K562 (cell line): ENCODE data around the gene PDE11A. TPM values are rescaled to one million over a fixed set of nuclear protein-coding genes. Genes with fewer than 3 reads are reported as not detected.

Experiments
- ATAC-seq: fragments of 200-7000 bp; cut with Tn5 transposase; 3 replicates; pipeline ENCODE4 v1.9.1; 2020; ENCODE audit warnings: moderate library complexity
- BruUV-seq: library from RNA; stranded (reverse); fragments of 400-500 nt; replicated peaks from 2 replicates; lab custom pipeline; 2021; lab: Mats Ljungman, UMichigan
- CTCF ChIA-PET: fragments of 300-600 bp; formaldehyde crosslinking; extraction: SDS; loops from one replicate; lab custom pipeline; 2021; ENCODE audit warnings: low intra/inter-chr PET ratio; lab: Yijun Ruan, JAX
- POLR2A ChIA-PET: fragments of 300-600, 350-650 bp; sonication (Branson Sonifier 250); formaldehyde crosslinking; extraction: SDS; loops from one replicate; lab custom pipeline; 2021; ENCODE audit warnings: antibody characterized with exemption, inconsistent platforms; lab: Yijun Ruan, JAX
- DNase-seq, 4 experiments: peaks; one replicate each; pipeline versions ENCODE4 v3.0.0 to v3.0.0-alpha.2; 2011 to 2018; ENCODE audit warnings: low spot score in 3 of 4, mixed read lengths in 3 of 4; ENCODE audit errors: extremely low read depth in 1 of 4
- FAIRE-seq: peaks from 2 replicates; lab custom pipeline; 2011; peaks lifted over from hg19 to GRCh38; lab: Jason Lieb, UNC
- H2AFZ ChIP-seq: 2 replicates; pipeline ENCODE4 v1.6.0; 2011; ENCODE audit warnings: low read depth, low read length, control low read depth, inconsistent platforms
- H3K27ac ChIP-seq: fragments of 200-600 bp; 3 replicates; pipeline ENCODE4 v1.8.0; 2011; ENCODE audit warnings: low read depth, mild to moderate bottlenecking, control low read depth, inconsistent platforms, low read length, moderate library complexity, mixed read lengths; ENCODE audit errors: extremely low read depth
- H3K27me3 ChIP-seq, 2 experiments: fragments of 300-600 bp in 1 of 2; 2 replicates in 1 of 2; 3 replicates in 1 of 2; pipeline versions ENCODE4 v1.6.0 to v1.8.0; 2011; ENCODE audit warnings: inconsistent platforms in 2 of 2, low read length in 2 of 2, mild to moderate bottlenecking in 1 of 2, mixed read lengths in 1 of 2, moderate library complexity in 1 of 2; ENCODE audit not compliant: control insufficient read depth in 2 of 2, insufficient read depth in 2 of 2
- H3K36me3 ChIP-seq: fragments of 300-600 bp; 3 replicates; pipeline ENCODE4 v1.8.0; 2011; ENCODE audit warnings: mild to moderate bottlenecking, low read length, inconsistent platforms; ENCODE audit not compliant: control insufficient read depth, insufficient read depth
- H3K4me1 ChIP-seq, 2 experiments: fragments of 200-600 bp in 1 of 2; replicated peaks in 1 of 2; 2 replicates in 1 of 2; 3 replicates in 1 of 2; pipeline versions ENCODE4 v1.5.1 to v1.8.0; 2011; ENCODE audit warnings: inconsistent platforms in 2 of 2, low read length in 2 of 2, mild to moderate bottlenecking in 1 of 2, mixed read lengths in 1 of 2, moderate library complexity in 1 of 2; ENCODE audit not compliant: control insufficient read depth in 2 of 2, insufficient read depth in 2 of 2
- H3K4me2 ChIP-seq: 2 replicates; pipeline ENCODE4 v1.6.1; 2011; ENCODE audit warnings: low read length, control low read depth, inconsistent platforms, mixed read lengths; ENCODE audit not compliant: insufficient read depth
- H3K4me3 ChIP-seq: fragments of 200-600 bp; sonication (generic), shearing (Covaris generic); 2 replicates; pipeline ENCODE4 v1.5.1; 2016; ENCODE audit warnings: control low read depth, inconsistent platforms
- H3K79me2 ChIP-seq: fragments of 200-600 bp; 3 replicates; pipeline ENCODE4 v1.8.0; 2011; ENCODE audit warnings: low read length, inconsistent platforms; ENCODE audit not compliant: control insufficient read depth, insufficient read depth
- H3K9ac ChIP-seq, 2 experiments: 2 replicates each; pipeline versions ENCODE4 v1.6.0 to v1.6.1; 2011; ENCODE audit warnings: low read depth in 2 of 2, low read length in 2 of 2, control low read depth in 1 of 2, inconsistent platforms in 1 of 2, mild to moderate bottlenecking in 1 of 2, mixed read lengths in 1 of 2; ENCODE audit not compliant: insufficient read depth in 1 of 2
- H3K9me1 ChIP-seq: one replicate; pipeline ENCODE4 v1.6.0; 2011; ENCODE audit warnings: inconsistent platforms, mild to moderate bottlenecking, low read length, moderate library complexity; ENCODE audit not compliant: control insufficient read depth, insufficient read depth
- H3K9me3 ChIP-seq: replicated peaks from 2 replicates; pipeline ENCODE4 v1.5.1; 2011; ENCODE audit warnings: low read depth, low read length, inconsistent platforms; ENCODE audit not compliant: control insufficient read depth, insufficient read depth
- H4K20me1 ChIP-seq: replicated peaks from 2 replicates; pipeline ENCODE4 v1.6.1; 2011; ENCODE audit warnings: low read length, inconsistent platforms, mixed read lengths; ENCODE audit not compliant: control insufficient read depth, insufficient read depth
- ARHGAP35 ChIP-seq: fragments of 450-650 bp; IDR thresholded peaks from 2 replicates; pipeline ENCODE4 v1.6.1; 2018; ENCODE audit not compliant: partially characterized antibody
- ATF1 ChIP-seq, 2 experiments: fragments of 450-650 bp in 1 of 2; IDR thresholded peaks; 2 replicates each; pipeline ENCODE4 v1.6.1; 2016; ENCODE audit warnings: missing compliant biosample characterization in 1 of 2, missing genetic modification characterization in 1 of 2
- BRF1 ChIP-seq: IDR thresholded peaks from 3 replicates; pipeline ENCODE4 v1.6.1; 2011; ENCODE audit warnings: borderline replicate concordance, mild to moderate bottlenecking; ENCODE audit not compliant: insufficient read length; ENCODE audit errors: extremely low read depth
- C11orf30 ChIP-seq: fragments of 450-650 bp; IDR thresholded peaks from 2 replicates; pipeline ENCODE4 v1.6.1; 2016; ENCODE audit warnings: low read depth, mild to moderate bottlenecking
- HMG20A ChIP-seq: fragments of 450-650 bp; formaldehyde crosslinking; conservative IDR thresholded peaks from 2 replicates; pipeline ENCODE4 v1.4.0; 2020; ENCODE audit warnings: mild to moderate bottlenecking, mixed read lengths
- L3MBTL2 ChIP-seq: fragments of 450-650 bp; IDR thresholded peaks from 2 replicates; pipeline ENCODE4 v1.6.1; 2016; ENCODE audit warnings: mild to moderate bottlenecking, moderate library complexity
- MAZ ChIP-seq, 2 experiments: fragments of 450-650 bp in 1 of 2; sonication (generic) in 1 of 2; formaldehyde crosslinking; IDR thresholded peaks in 1 of 2; conservative IDR thresholded peaks in 1 of 2; 2 replicates each; pipeline versions ENCODE4 v1.4.0 to v1.5.0; 2020; ENCODE audit warnings: mild to moderate bottlenecking in 1 of 2, missing genetic modification reagents in 1 of 2
- NR2C1 ChIP-seq, 2 experiments: fragments of 450-650 bp; IDR thresholded peaks; 2 replicates each; pipeline ENCODE4 v1.6.1; 2017; ENCODE audit warnings: mild to moderate bottlenecking in 2 of 2, antibody characterized with exemption in 1 of 2, inconsistent platforms in 1 of 2, missing compliant biosample characterization in 1 of 2, missing genetic modification characterization in 1 of 2
- OTX1 ChIP-seq: fragments of 450-650 bp; formaldehyde crosslinking; IDR thresholded peaks from 2 replicates; pipeline ENCODE4 v1.4.0; 2022; ENCODE audit warnings: mild to moderate bottlenecking
- SMARCA5 ChIP-seq: fragments of 450-650 bp; IDR thresholded peaks from 2 replicates; pipeline ENCODE4 v1.6.1; 2016
- STAT5B ChIP-seq: fragments of 250-450 bp; sonication (Bioruptor Pico); IDR thresholded peaks from 2 replicates; pipeline ENCODE4 v1.8.0; 2021; ENCODE audit warnings: mild to moderate bottlenecking, inconsistent platforms
- TSC22D4 ChIP-seq: fragments of 450-650 bp; IDR thresholded peaks from 2 replicates; pipeline ENCODE4 v1.6.1; 2016; ENCODE audit warnings: missing genetic modification characterization, missing biosample characterization, control low read depth
- ZSCAN32 ChIP-seq: fragments of 450-650 bp; formaldehyde crosslinking; IDR thresholded peaks from 2 replicates; pipeline ENCODE4 v1.4.0; 2020; ENCODE audit warnings: mild to moderate bottlenecking, moderate library complexity
- WGBS: fragments of 100-300 bp; shearing (Covaris generic); methylation state at CpG from one replicate; pipeline ENCODE4 v1.1.6; 2016; ENCODE audit warnings: low coverage, mixed read lengths; ENCODE audit not compliant: insufficient coverage; ENCODE audit errors: missing lambda C conversion rate; 5-methylcytosine and 5-hydroxymethylcytosine counted together
- in situ Hi-C: fragments of 300-500 bp; cut with MboI; formaldehyde crosslinking; loops from 4 replicates; pipeline ENCODE4 v1.15.0; 2018; ENCODE audit warnings: inconsistent platforms, mixed read lengths
- intact Hi-C: fragments of 100-400 bp; cut with micrococcal nuclease; formaldehyde crosslinking; loops from 2 replicates; pipeline ENCODE4 v1.14.2; 2022
- polyA plus RNA-seq, 8 experiments: library from polyadenylated mRNA; depleted of rRNA in 4 of 8; stranded (reverse) in 5 of 8; unstranded in 3 of 8; fragments of >200 nt; fragmentation: Nextera tagmentation in 2 of 8; fragmentation: Illumina TruSeq in 1 of 8; extraction: Ambion mirVana in 2 of 8; extraction: Trizol in 1 of 8; gene quantifications; 2 replicates each; pipeline versions ENCODE4 v1.2.1 to v1.2.3, GENCODE V29; 2011 to 2014; ENCODE audit warnings: inconsistent platforms in 1 of 8, missing spikeins in 1 of 8
- total RNA-seq, 7 experiments: library from RNA; depleted of rRNA in 6 of 7; stranded (reverse); fragments of >200 nt in 6 of 7; fragmentation: Illumina TruSeq in 2 of 7; extraction: Trizol in 2 of 7; gene quantifications; 2 replicates each; pipeline versions ENCODE4 v1.2.1 to v1.2.3, GENCODE V29; 2011 to 2021; ENCODE audit warnings: low replicate concordance in 1 of 7
- TF ChIP-seq, protein P1 (sequence below): sonication (generic); formaldehyde crosslinking; IDR thresholded peaks from 2 replicates; pipeline ENCODE4 v1.8.0; 2022; ENCODE audit warnings: mild to moderate bottlenecking, missing genetic modification reagents
- TF ChIP-seq, protein P2 (sequence below): fragments of 200-400 bp; formaldehyde crosslinking; IDR thresholded peaks from 2 replicates; pipeline ENCODE4 v1.6.1; 2017; ENCODE audit warnings: mild to moderate bottlenecking, low read depth, low read length, moderate library complexity
- TF ChIP-seq, protein P3 (sequence below): fragments of 450-650 bp; formaldehyde crosslinking; IDR thresholded peaks from 2 replicates; pipeline ENCODE4 v1.4.0; 2020; ENCODE audit warnings: mild to moderate bottlenecking

The PDE11A gene
- total and polyA plus RNA-seq, 9 of the 15 experiments (the other 6 are each of a cell fraction or from before 2014, with no cell fraction given) = 3.2 to 22.1 (median 5.7) TPM

DNA sequence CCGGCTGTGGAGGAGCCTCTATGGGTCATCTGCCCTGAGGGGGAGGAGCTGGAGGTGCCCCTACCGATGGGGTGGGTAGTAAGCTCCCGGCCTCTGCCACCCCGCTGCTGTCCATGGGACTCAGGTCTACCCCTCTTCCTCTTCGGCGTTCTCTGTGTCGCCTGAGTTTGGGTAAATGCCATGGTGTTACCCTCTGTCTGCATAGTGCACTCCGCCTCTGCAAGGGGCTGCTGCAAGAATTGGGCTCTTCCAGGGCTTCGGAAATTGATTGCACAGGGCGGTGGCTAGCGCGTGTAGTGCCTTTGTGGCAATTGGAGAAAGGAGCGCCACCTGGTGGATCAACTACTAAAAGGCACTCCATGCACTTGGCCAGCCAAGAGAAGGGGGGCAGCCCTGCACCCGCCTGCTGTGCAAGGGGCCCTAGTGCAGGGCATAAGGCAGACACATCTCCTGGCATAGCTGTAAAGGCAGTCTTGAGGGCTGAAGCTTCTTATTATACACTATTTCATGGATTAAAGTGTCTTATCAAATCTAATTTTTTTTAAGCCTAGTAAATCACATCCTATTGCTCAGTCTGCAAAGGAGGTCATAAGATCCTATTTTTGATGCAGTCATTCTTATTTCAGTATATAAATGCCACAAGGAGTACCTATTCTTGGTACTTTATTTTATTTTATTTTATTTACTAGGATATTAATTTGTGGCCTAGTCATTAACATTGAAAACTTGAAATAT is 308.9 kb downstream of the PDE11A start:
- no peaks in the 10 kb centered on the region for H3K36me3 ChIP-seq
- FAIRE-seq (peak; percentile 74), ATAC-seq (peak; percentile 98), DNase-seq (peak; percentile 74 to 90 (median 85))
- H3K9ac ChIP-seq = 0 out of 4 replicates have a peak overlapping the region, but pooled peaks of 1 of the 2 experiments have one; percentile 21
- no peaks in the 10 kb centered on the region for H4K20me1 ChIP-seq
- no peak overlapping the region for H3K27ac ChIP-seq
- in situ Hi-C loops = loop anchor here (25.0 kb wide), 1 partner anchor 1626 kb away; the partner anchor contains the start of gene HOXD8
- ChIA-PET POLR2A (interaction anchor here (0.6 kb wide), 1 partner anchor 119 kb away, joined by 3 read pairs; no protein-coding TSS in a partner anchor), CTCF (no interaction called here)
- H3K27me3 ChIP-seq = no peaks in the 10 kb centered on the region
- peak overlapping the region; percentile 28; the same call in 1 of the 2 replicates for H3K4me2 ChIP-seq
- no peaks in the 10 kb centered on the region for H3K9me3 ChIP-seq
- BruUV-seq = no TSS peak
- intact Hi-C loops = loop anchor here (1.0 kb wide), 1 partner anchor 127 kb away; no protein-coding TSS in a partner anchor
- H3K4me3 ChIP-seq = no peak overlapping the region
- no peaks in the 10 kb centered on the region for H3K9me1 ChIP-seq
- peaks cover 4 to 16% of the 10 kb centered on the region in 2 experiments; a peak in 4 of 5 replicates for H3K4me1 ChIP-seq
- H2AFZ ChIP-seq = peak overlapping the region; percentile 94
- no peaks in the 10 kb centered on the region for H3K79me2 ChIP-seq
- 33% methylated on average over 14 of the region's 14 CpGs for WGBS
- TF ChIP-seq, protein P1, sequence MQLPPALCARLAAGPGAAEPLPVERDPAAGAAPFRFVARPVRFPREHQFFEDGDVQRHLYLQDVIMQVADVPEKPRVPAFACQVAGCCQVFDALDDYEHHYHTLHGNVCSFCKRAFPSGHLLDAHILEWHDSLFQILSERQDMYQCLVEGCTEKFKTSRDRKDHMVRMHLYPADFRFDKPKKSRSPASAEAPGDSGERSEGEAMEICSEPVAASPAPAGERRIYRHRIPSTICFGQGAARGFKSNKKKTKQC = no peak
- no peak for TF ChIP-seq STAT5B (CRISPR knock-in tag)
- no peak for TF ChIP-seq HMG20A (CRISPR knock-in tag)
- TF ChIP-seq ATF1 (CRISPR knock-in tag; IDR thresholded peaks at IDR 0.05) = no peak
- TF ChIP-seq ATF1 (tag; IDR thresholded peaks at IDR 0.05) = peak; percentile 45; the same call in 1 of the 2 replicates
- no peak for TF ChIP-seq ZSCAN32
- no peak for TF ChIP-seq SMARCA5
- TF ChIP-seq ARHGAP35 = no peak
- TF ChIP-seq, protein P2, sequence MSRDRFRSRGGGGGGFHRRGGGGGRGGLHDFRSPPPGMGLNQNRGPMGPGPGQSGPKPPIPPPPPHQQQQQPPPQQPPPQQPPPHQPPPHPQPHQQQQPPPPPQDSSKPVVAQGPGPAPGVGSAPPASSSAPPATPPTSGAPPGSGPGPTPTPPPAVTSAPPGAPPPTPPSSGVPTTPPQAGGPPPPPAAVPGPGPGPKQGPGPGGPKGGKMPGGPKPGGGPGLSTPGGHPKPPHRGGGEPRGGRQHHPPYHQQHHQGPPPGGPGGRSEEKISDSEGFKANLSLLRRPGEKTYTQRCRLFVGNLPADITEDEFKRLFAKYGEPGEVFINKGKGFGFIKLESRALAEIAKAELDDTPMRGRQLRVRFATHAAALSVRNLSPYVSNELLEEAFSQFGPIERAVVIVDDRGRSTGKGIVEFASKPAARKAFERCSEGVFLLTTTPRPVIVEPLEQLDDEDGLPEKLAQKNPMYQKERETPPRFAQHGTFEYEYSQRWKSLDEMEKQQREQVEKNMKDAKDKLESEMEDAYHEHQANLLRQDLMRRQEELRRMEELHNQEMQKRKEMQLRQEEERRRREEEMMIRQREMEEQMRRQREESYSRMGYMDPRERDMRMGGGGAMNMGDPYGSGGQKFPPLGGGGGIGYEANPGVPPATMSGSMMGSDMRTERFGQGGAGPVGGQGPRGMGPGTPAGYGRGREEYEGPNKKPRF = no peak
- TF ChIP-seq TSC22D4 (tag) = no peak
- TF ChIP-seq MAZ (CRISPR knock-in tag; conservative IDR thresholded peaks at IDR 0.05 in 1 of 2, IDR thresholded peaks at IDR 0.05 in 1 of 2) = peak; percentile 44 to 75; a peak in 1 of 4 replicates
- no peak for TF ChIP-seq BRF1
- TF ChIP-seq, protein P3, sequence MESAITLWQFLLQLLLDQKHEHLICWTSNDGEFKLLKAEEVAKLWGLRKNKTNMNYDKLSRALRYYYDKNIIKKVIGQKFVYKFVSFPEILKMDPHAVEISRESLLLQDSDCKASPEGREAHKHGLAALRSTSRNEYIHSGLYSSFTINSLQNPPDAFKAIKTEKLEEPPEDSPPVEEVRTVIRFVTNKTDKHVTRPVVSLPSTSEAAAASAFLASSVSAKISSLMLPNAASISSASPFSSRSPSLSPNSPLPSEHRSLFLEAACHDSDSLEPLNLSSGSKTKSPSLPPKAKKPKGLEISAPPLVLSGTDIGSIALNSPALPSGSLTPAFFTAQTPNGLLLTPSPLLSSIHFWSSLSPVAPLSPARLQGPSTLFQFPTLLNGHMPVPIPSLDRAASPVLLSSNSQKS = no peak
- TF ChIP-seq OTX1 = no peak
- TF ChIP-seq L3MBTL2 = peak; percentile 91
- no peak for TF ChIP-seq C11orf30
- TF ChIP-seq NR2C1 (IDR thresholded peaks at IDR 0.05) = no peak
- TF ChIP-seq NR2C1 (tag; IDR thresholded peaks at IDR 0.05) = no peak
